ENCODE data around the gene ABTB2. TPM values are rescaled to one million over a fixed set of nuclear protein-coding genes. Genes with fewer than 3 reads are reported as not detected.

Gene ABTB2
- total and polyA plus RNA-seq, 9 of the 15 experiments (the other 6 are each of a cell fraction or from before 2014, with no cell fraction given), result 0.03 to 0.18 (median 0.12) TPM; not detected in 2

DNA sequence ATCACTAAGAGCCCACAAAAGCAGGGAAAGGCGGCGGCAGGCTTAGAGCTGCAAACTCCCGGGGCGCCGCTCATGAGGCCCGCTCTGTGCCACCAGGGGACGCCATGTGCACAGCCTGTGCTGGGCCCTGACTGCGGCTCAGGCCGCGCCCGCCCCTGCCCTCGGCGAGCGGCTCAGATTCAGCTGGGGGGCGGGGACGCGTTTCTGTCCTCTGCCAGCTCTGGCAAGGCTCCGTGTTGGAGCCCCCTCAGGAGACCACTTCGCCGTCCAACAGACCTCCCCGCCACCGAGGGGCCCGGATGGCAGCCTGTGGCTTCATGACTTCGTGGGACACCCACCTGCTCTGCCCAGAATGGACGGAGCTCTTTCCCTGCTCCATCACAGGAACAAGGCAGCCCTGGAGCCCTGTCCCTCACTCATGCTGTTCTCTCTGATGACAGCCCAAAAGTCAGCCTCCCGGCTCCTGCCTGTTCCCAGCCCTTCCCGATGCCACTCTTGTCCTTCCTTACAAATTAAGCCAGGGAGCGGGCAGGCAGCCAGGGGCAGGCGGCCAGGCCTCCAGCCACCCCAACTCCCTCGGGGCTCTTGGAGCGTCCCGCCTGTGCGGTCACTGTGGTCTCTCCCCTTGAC is 183.3 kb downstream of the ABTB2 start (continued):
- TF ChIP-seq MGA (IDR thresholded peaks at IDR 0.05) (no peak; the same call in 1 of the 2 replicates), ILK (tag; IDR thresholded peaks at IDR 0.05; ENCODE audit: borderline replicate concordance, low read depth) (no peak), ZNF551 (CRISPR knock-in tag; IDR thresholded peaks at IDR 0.05) (no peak), DNMT1 (IDR thresholded peaks at IDR 0.05) (no peak), CHD1 (IDR thresholded peaks at IDR 0.05; ENCODE audit: low read length) (no peak), RBFOX2 (IDR thresholded peaks at IDR 0.05; ENCODE audit: low read depth, low read length) (no peak), FOXP1 (CRISPR knock-in tag; IDR thresholded peaks at IDR 0.05) (peak; percentile 51; the same call in 1 of the 2 replicates), ZNF197 (CRISPR knock-in tag; IDR thresholded peaks at IDR 0.05; ENCODE audit: low read depth) (no peak), TAL1 (IDR thresholded peaks at IDR 0.05) (no peak), ZNF12 (CRISPR knock-in tag; IDR thresholded peaks at IDR 0.05) (no peak), ZNF668 (CRISPR knock-in tag; IDR thresholded peaks at IDR 0.05) (no peak)
- TF ChIP-seq, protein P1, sequence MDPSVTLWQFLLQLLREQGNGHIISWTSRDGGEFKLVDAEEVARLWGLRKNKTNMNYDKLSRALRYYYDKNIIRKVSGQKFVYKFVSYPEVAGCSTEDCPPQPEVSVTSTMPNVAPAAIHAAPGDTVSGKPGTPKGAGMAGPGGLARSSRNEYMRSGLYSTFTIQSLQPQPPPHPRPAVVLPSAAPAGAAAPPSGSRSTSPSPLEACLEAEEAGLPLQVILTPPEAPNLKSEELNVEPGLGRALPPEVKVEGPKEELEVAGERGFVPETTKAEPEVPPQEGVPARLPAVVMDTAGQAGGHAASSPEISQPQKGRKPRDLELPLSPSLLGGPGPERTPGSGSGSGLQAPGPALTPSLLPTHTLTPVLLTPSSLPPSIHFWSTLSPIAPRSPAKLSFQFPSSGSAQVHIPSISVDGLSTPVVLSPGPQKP (CRISPR knock-in tag; IDR thresholded peaks at IDR 0.05), result no peak
- TF ChIP-seq, protein P2, sequence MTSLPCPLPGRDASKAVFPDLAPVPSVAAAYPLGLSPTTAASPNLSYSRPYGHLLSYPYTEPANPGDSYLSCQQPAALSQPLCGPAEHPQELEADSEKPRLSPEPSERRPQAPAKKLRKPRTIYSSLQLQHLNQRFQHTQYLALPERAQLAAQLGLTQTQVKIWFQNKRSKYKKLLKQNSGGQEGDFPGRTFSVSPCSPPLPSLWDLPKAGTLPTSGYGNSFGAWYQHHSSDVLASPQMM (CRISPR knock-in tag; IDR thresholded peaks at IDR 0.05), result no peak
- TF ChIP-seq, protein P3, sequence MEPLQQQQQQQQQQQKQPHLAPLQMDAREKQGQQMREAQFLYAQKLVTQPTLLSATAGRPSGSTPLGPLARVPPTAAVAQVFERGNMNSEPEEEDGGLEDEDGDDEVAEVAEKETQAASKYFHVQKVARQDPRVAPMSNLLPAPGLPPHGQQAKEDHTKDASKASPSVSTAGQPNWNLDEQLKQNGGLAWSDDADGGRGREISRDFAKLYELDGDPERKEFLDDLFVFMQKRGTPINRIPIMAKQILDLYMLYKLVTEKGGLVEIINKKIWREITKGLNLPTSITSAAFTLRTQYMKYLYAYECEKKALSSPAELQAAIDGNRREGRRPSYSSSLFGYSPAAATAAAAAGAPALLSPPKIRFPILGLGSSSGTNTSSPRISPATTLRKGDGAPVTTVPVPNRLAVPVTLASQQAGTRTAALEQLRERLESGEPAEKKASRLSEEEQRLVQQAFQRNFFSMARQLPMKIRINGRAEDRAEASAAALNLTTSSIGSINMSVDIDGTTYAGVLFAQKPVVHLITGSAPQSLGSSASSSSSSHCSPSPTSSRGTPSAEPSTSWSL (CRISPR knock-in tag; IDR thresholded peaks at IDR 0.05; ENCODE audit: borderline replicate concordance), result no peak

Data from K562 (cell line).